HL-60 (cell line): Measurements from ENCODE around the gene LDLR.

Experiments used
- DNase-seq, 2 experiments: peaks; one replicate each; pipeline ENCODE4 v3.0.0-alpha.2; 2010 to 2020; ENCODE audit warnings: low read depth in 1 of 2, low spot score in 1 of 2
- H3K27ac ChIP-seq: fragments of 250-450 bp; sonication (Bioruptor Pico); replicated peaks from 2 replicates; pipeline ENCODE4 v1.5.1; 2020; ENCODE audit warnings: mild to moderate bottlenecking, moderate library complexity
- H3K27me3 ChIP-seq: fragments of 250-450 bp; sonication (Bioruptor Pico); 2 replicates; pipeline ENCODE4 v1.5.1; 2021; ENCODE audit warnings: mild to moderate bottlenecking, moderate library complexity; ENCODE audit not compliant: insufficient read depth, poor library complexity, severe bottlenecking
- H3K4me3 ChIP-seq: replicated peaks from 2 replicates; pipeline ENCODE4 v1.5.1; 2011; ENCODE audit warnings: mild to moderate bottlenecking, control low read depth, low read length; ENCODE audit not compliant: insufficient read depth
- GABPA ChIP-seq: IDR thresholded peaks from 2 replicates; pipeline ENCODE4 v1.6.1; 2012; ENCODE audit warnings: low read depth
- POLR2AphosphoS5 ChIP-seq: IDR thresholded peaks from 2 replicates; pipeline ENCODE4 v1.6.1; 2012; ENCODE audit warnings: low read depth
- SPI1 ChIP-seq: IDR thresholded peaks from 2 replicates; pipeline ENCODE4 v1.6.1; 2012; ENCODE audit warnings: low read depth, mild to moderate bottlenecking, borderline replicate concordance
- TF ChIP-seq, protein P1 (sequence below): IDR thresholded peaks from one replicate; pipeline ENCODE4 v1.5.1; 2011; ENCODE audit warnings: low read length, control low read depth, inconsistent platforms; ENCODE audit not compliant: insufficient read depth
- TF ChIP-seq, protein P2 (sequence below): IDR thresholded peaks from 2 replicates; pipeline ENCODE4 v1.6.1; 2012; ENCODE audit warnings: low read depth; ENCODE audit not compliant: insufficient replicate concordance

LDLR gene

DNA sequence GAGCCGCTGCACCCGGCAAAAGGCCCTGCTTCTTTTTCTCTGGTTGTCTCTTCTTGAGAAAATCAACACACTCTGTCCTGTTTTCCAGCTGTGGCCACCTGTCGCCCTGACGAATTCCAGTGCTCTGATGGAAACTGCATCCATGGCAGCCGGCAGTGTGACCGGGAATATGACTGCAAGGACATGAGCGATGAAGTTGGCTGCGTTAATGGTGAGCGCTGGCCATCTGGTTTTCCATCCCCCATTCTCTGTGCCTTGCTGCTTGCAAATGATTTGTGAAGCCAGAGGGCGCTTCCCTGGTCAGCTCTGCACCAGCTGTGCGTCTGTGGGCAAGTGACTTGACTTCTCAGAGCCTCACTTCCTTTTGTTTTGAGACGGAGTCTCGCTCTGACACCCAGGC lies 17.2 kb downstream of the LDLR start:
- TF ChIP-seq, protein P1, sequence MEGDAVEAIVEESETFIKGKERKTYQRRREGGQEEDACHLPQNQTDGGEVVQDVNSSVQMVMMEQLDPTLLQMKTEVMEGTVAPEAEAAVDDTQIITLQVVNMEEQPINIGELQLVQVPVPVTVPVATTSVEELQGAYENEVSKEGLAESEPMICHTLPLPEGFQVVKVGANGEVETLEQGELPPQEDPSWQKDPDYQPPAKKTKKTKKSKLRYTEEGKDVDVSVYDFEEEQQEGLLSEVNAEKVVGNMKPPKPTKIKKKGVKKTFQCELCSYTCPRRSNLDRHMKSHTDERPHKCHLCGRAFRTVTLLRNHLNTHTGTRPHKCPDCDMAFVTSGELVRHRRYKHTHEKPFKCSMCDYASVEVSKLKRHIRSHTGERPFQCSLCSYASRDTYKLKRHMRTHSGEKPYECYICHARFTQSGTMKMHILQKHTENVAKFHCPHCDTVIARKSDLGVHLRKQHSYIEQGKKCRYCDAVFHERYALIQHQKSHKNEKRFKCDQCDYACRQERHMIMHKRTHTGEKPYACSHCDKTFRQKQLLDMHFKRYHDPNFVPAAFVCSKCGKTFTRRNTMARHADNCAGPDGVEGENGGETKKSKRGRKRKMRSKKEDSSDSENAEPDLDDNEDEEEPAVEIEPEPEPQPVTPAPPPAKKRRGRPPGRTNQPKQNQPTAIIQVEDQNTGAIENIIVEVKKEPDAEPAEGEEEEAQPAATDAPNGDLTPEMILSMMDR, result no peak
- TF ChIP-seq POLR2AphosphoS5 (0 out of 2 replicates have a peak, but pooled peaks have one; percentile 11), SPI1 (no peak), GABPA (no peak)
- TF ChIP-seq, protein P2, sequence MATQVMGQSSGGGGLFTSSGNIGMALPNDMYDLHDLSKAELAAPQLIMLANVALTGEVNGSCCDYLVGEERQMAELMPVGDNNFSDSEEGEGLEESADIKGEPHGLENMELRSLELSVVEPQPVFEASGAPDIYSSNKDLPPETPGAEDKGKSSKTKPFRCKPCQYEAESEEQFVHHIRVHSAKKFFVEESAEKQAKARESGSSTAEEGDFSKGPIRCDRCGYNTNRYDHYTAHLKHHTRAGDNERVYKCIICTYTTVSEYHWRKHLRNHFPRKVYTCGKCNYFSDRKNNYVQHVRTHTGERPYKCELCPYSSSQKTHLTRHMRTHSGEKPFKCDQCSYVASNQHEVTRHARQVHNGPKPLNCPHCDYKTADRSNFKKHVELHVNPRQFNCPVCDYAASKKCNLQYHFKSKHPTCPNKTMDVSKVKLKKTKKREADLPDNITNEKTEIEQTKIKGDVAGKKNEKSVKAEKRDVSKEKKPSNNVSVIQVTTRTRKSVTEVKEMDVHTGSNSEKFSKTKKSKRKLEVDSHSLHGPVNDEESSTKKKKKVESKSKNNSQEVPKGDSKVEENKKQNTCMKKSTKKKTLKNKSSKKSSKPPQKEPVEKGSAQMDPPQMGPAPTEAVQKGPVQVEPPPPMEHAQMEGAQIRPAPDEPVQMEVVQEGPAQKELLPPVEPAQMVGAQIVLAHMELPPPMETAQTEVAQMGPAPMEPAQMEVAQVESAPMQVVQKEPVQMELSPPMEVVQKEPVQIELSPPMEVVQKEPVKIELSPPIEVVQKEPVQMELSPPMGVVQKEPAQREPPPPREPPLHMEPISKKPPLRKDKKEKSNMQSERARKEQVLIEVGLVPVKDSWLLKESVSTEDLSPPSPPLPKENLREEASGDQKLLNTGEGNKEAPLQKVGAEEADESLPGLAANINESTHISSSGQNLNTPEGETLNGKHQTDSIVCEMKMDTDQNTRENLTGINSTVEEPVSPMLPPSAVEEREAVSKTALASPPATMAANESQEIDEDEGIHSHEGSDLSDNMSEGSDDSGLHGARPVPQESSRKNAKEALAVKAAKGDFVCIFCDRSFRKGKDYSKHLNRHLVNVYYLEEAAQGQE, result no peak
- no peaks in the 10 kb centered on the region for H3K27me3 ChIP-seq
- no peak for DNase-seq
- no peak overlapping the region for H3K27ac ChIP-seq
- H3K4me3 ChIP-seq, result no peak overlapping the region

DNA sequence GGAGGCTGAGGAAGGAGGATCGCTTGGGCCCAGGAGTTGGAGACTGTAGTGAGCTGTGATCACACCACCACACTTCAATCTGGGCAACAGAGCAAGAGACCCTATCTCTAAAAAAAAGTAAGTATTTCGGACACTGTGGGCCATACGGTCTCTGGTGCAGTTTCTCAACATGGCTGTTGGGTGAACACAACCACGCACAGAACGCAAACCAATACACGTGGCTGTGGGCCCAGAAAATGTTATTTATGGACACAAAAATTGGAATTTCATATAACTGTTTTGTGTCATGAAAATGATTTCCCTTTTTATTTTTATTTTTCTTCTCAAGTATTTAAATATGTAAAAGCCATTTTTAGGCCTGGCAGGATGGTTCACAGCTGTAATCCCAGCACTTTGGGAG lies 19.5 kb downstream of the LDLR start:
- Histone ChIP-seq H3K27ac (no peak overlapping the region), H3K27me3 (no peaks in the 10 kb centered on the region), H3K4me3 (no peak overlapping the region)
- TF ChIP-seq POLR2AphosphoS5, result no peak
- TF ChIP-seq, protein P2, result no peak
- TF ChIP-seq SPI1, result no peak
- TF ChIP-seq, protein P1, result no peak
- no peak for TF ChIP-seq GABPA
- no peak for DNase-seq

DNA sequence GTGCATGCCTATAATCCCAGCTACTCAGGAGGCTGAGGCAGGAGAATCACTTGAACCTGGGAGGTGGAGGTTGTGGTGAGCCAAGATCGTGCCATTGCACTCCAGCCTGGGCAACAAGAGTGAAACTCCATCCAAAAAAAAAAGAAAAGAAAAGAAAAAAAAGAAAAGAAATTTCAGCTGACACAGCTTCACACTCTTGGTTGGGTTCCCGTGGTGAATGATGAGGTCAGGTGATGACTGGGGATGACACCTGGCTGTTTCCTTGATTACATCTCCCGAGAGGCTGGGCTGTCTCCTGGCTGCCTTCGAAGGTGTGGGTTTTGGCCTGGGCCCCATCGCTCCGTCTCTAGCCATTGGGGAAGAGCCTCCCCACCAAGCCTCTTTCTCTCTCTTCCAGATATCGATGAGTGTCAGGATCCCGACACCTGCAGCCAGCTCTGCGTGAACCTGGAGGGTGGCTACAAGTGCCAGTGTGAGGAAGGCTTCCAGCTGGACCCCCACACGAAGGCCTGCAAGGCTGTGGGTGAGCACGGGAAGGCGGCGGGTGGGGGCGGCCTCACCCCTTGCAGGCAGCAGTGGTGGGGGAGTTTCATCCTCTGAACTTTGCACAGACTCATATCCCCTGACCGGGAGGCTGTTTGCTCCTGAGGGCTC lies 22.0 kb downstream of the LDLR start:
- TF ChIP-seq SPI1 (no peak), GABPA (no peak), POLR2AphosphoS5 (no peak; the same call in 1 of the 2 replicates)
- TF ChIP-seq, protein P1, result no peak
- TF ChIP-seq, protein P2, result no peak
- no peaks in the 10 kb centered on the region for H3K27me3 ChIP-seq
- H3K4me3 ChIP-seq, result no peak overlapping the region
- no peak overlapping the region for H3K27ac ChIP-seq
- DNase-seq, result no peak
